HG03520 (cell line): Measurements from ENCODE around the gene CLIC5.

Experiments used
- ATAC-seq: cut with Tn5 transposase; IDR thresholded peaks from one replicate; pipeline ENCODE4 v1.9.1; 2021; ENCODE audit warnings: mild to moderate bottlenecking, moderate library complexity; ENCODE audit not compliant: unreplicated experiment

Gene CLIC5

GRCh38 chr6:45900808-45901752 lies 114.6 kb downstream of the CLIC5 start:
- no peak for ATAC-seq

GRCh38 chr6:45899683-45899946 lies 116.0 kb downstream of the CLIC5 start:
- ATAC-seq: no peak

- ATAC-seq: no peak
These were observed 116.5 kb downstream of the CLIC5 start for GRCh38 chr6:45898941-45899682.

- ATAC-seq: no peak
These were observed 118.7 kb downstream of the CLIC5 start for GRCh38 chr6:45896783-45897441.

GRCh38 chr6:45895569-45895968 lies 120.1 kb downstream of the CLIC5 start:
- ATAC-seq: no peak

- no peak for ATAC-seq
These were observed 122.9 kb downstream of the CLIC5 start for GRCh38 chr6:45892696-45893245.

GRCh38 chr6:45892196-45892595 lies 123.5 kb downstream of the CLIC5 start:
- ATAC-seq: no peak

- ATAC-seq: no peak
These were observed 128.9 kb downstream of the CLIC5 start for GRCh38 chr6:45886776-45887175.

GRCh38 chr6:45884336-45884735 lies 131.3 kb downstream of the CLIC5 start:
- no peak for ATAC-seq

GRCh38 chr6:45882671-45883070 lies 133.0 kb downstream of the CLIC5 start:
- ATAC-seq: no peak

GRCh38 chr6:45881705-45882467 lies 133.8 kb downstream of the CLIC5 start:
- no peak for ATAC-seq

GRCh38 chr6:45880676-45881075 lies 135.0 kb downstream of the CLIC5 start:
- ATAC-seq: no peak

GRCh38 chr6:45880159-45880558 lies 135.5 kb downstream of the CLIC5 start:
- no peak for ATAC-seq

GRCh38 chr6:45877970-45878590 lies 137.6 kb downstream of the CLIC5 start:
- ATAC-seq: no peak

GRCh38 chr6:45872827-45873365 lies 142.8 kb downstream of the CLIC5 start:
- ATAC-seq: no peak

GRCh38 chr6:45870531-45870930 lies 145.1 kb downstream of the CLIC5 start:
- ATAC-seq: no peak

- no peak for ATAC-seq
These were observed 151.0 kb downstream of the CLIC5 start for GRCh38 chr6:45864651-45865050.

GRCh38 chr6:45858691-45859090 lies 157.0 kb downstream of the CLIC5 start:
- no peak for ATAC-seq

- ATAC-seq: no peak
These were observed 157.8 kb downstream of the CLIC5 start for GRCh38 chr6:45857827-45858226.
